OCI-LY3 (cell line): ENCODE measurements around the gene CACNA1F.

Experiments used
- CTCF ChIP-seq: fragments of 200-600, 300-600 bp; sonication (generic); IDR thresholded peaks from 2 replicates; pipeline ENCODE4 v1.5.1; 2014; ENCODE audit warnings: antibody characterized with exemption, low read length, low read depth
- EZH2phosphoT487 ChIP-seq: fragments of 200-600 bp; shearing (Covaris generic); IDR thresholded peaks from 2 replicates; pipeline ENCODE4 v1.6.1; 2018; ENCODE audit warnings: antibody characterized with exemption, mixed run types, low read depth

- TF ChIP-seq CTCF: no peak
- TF ChIP-seq EZH2phosphoT487: no peak
Measured at GRCh38 chrX:49198540-49199314, 34.4 kb downstream of the CACNA1F start.
